Effector CD4-positive, alpha-beta T cell (primary cell): ENCODE data around the gene TRIM28.

Experiments used
- DNase-seq: peaks from one replicate; pipeline ENCODE4 v3.0.0-alpha.2; 2020

The TRIM28 gene

GRCh38 chr19:58579473-58580142 is 35.7 kb downstream of the TRIM28 start:
- no peak for DNase-seq

- peak; percentile 86 for DNase-seq
These were observed 37.6 kb downstream of the TRIM28 start for GRCh38 chr19:58581227-58582141.

GRCh38 chr19:58582985-58583384 is 39.1 kb downstream of the TRIM28 start:
- no peak for DNase-seq

- no peak for DNase-seq
These were observed 40.9 kb downstream of the TRIM28 start for GRCh38 chr19:58584498-58585441.

- DNase-seq = no peak
These were observed 41.7 kb downstream of the TRIM28 start for GRCh38 chr19:58585442-58586132.

GRCh38 chr19:58586133-58586765 is 42.4 kb downstream of the TRIM28 start:
- no peak for DNase-seq
